ENCODE results near the gene SMIM32.

The SMIM32 gene

GRCh38 chr5:136182618-136183017, 10.3 kb downstream of the SMIM32 start:
- DNase-seq = no peak

- DNase-seq = no peak
Measured at GRCh38 chr5:136174021-136174659, 18.8 kb downstream of the SMIM32 start.

- DNase-seq = no peak
Measured at GRCh38 chr5:136169218-136169617, 23.7 kb downstream of the SMIM32 start.

GRCh38 chr5:136166909-136167308, 26.1 kb downstream of the SMIM32 start:
- DNase-seq = no peak

GRCh38 chr5:136164226-136164625, 28.7 kb downstream of the SMIM32 start:
- DNase-seq = no peak

DNA sequence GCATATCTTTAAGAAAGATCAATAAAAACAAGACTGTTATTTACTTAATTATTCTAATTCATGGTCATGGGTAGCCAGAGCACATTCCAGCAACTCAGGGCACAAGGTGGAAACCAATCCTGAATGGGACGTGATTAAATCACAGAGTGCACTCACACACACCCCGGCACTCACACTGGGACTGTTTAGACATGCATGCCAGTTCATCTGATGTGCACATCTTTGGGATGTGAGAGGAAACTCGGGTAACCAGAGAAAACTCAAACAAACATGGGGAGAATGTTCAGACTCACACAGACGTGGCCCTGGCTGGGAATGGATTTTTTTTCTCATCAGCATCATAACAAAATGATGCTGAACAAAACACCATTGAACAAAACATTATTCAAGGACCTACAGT, 31.0 kb downstream of the SMIM32 start:
- no peak for DNase-seq

DNA sequence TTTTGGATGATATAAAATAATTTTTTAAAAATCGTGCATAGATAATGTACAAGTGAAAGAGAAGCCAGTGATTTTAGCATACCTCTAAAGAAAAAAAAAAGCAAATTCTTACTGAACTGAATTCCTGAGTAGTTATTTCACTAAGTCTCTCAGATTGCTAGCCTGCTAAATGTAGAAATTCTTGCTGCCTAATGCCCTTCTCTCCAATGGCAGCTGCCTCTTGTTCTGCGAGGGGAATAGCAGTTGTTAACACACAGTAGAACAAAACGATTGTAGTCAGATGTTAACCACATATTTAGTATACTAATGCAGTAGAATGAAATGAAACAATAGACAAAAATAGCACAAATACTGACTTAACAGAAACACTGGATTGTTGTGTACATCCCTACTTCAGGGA, 33.5 kb downstream of the SMIM32 start:
- DNase-seq = no peak

GRCh38 chr5:136157514-136157913, 35.4 kb downstream of the SMIM32 start:
- DNase-seq = no peak

DNA sequence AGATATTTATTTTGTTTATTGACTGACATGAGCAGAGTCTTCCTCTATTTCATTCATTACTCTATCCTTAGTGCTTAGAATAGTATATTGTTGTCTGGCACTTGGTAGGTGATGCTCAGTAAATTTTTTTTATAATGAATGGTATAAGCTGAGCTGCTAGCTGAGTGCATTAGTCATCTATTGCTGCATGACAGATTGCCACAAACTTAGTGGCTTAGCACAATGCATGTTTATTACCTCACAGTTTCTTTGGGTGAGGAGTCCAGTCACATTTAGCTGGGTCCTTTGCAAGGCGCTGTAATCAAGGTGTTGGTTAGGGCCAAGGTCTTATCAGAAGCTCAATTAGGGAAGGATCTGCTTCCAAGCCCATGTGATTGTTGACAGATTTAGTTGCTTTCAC, 37.2 kb downstream of the SMIM32 start:
- no peak for DNase-seq

DNA sequence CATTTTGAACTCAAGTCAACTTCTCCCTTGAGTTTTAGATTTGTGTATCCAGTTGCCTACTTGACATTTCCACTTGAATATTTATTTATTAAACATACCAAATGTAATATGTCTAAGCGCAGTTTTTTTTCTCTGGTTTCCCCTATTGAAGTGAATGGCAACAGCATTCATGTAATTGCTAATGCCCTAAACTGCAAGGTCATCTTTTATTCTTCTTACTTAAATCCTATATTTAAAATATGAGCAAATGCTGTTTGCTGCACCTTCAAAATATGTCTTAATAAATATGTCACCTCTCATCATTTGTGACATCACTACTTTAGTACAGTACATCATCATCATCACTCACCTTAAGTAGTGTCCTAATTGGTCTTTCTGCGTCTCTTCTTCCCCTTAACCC, 37.9 kb downstream of the SMIM32 start:
- no peak for DNase-seq

DNA sequence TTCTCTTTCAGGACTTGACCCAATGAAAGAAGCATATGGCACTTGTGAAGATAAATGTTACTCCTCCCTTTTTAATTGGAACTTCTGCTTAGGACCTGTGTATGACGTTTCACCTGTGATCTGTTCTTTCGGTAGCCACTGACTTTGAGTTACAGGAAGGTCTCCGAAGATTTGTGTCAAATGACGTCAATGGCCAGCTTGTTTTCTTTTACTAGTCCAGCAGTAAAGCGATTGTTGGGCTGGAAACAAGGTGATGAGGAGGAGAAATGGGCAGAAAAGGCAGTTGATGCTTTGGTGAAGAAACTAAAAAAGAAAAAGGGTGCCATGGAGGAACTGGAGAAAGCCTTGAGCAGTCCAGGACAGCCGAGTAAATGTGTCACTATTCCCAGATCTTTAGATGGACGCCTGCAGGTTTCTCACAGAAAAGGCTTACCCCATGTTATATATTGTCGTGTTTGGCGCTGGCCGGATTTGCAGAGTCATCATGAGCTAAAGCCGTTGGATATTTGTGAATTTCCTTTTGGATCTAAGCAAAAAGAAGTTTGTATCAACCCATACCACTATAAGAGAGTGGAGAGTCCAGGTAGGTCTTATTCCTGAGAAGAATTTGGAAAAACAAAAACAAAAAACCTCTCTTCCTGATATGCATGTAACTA, 39.3 kb downstream of the SMIM32 start:
- no peak for DNase-seq

GRCh38 chr5:136149891-136150290, 43.1 kb downstream of the SMIM32 start:
- DNase-seq = no peak

DNA sequence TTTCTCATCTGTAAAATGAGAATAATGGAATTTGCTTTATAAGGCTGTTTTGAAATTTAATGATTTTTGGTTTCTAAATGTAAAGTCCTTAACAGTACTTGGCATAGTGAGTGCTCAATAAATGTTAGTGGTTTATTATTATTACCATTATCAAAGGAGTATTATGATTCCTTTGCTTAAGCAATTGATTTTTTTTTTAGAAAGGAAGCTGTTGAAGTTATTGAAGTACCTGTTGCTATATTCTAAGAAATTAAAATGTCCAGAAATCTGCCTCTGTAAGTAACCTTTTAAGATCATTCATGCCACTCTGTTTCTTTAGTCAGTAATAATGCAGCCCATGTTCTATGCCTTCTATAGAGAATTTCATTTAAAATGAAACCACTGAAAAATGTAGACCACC, 45.3 kb downstream of the SMIM32 start:
- DNase-seq = no peak

DNA sequence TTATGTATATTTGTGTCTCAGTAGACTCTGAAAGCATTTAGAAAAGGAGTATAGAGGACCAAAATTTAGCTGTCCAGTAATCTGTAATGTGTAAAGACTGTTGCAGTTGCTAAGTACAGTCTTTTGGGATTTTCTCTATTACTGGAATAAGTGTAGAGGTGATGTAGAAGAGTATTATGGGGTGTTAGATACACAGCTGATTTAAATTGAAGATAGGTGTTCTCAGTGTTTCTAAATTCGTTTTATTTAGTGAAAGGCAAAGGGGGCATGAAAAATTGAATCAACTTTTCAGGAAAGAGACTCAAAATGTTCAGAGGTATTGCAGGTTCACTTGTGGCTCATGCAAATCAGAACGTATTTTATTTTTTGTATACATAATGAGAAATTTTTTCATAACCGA, 46.8 kb downstream of the SMIM32 start:
- DNase-seq = no peak

GRCh38 chr5:136145030-136145429, 47.9 kb downstream of the SMIM32 start:
- no peak for DNase-seq

DNA sequence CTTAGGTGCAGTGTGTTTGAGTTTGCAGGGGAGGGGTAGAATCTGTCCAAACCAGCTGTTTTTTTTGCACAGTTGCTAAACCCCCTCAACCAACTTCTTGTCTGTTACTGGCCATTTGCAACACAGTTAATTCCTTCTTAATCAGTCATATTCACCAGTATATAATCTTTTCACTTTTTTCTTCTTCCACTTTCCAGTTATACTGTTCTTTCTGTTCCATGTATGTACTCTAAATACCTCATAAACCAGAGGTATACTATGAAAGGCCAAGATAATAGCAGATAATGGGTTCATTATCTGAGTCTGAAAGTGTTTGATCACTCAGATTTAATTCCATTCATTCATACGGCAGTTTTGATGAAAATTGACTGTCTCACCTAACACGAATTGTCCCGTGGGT, 49.2 kb downstream of the SMIM32 start:
- DNase-seq = no peak

DNA sequence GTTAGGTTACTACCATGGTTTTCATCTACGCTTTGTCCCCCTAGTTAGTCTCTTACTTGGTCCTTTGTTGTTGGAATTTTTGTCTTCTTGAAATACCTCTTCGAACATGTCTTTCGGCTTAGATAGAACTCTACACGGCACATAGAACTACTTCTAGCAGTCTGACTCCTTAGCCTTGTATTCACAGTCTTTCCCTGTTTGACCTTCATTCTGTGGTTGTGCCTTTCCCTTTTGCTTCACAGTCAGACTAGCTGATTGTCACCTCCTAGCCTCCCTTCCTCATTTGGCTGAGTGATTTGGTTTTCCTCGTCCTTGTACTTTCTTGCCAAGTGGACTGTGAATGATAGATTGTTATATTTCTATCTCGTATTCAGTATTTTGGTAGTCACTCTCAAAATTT, 49.6 kb downstream of the SMIM32 start:
- DNase-seq = no peak

DNA sequence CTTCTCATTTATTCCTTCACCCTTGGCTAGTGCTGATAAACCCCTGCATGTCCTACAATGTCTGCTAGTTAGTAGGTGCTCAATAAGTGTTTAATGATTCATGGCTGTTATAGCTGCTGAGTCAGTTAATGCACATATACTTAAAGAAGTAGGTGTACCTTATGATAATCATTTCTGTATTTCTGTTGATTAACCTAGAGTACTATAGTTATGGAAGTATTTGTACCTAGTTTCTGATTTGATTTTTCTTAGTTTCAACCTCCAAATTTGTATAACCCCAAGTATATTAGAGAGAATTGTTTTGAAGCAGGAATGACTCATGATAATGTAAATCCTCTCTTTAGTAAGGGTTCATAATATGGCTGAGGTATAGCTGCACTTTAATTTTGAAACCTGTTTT, 51.4 kb downstream of the SMIM32 start:
- no peak for DNase-seq
